Islet precursor cell (in vitro differentiated cells): ENCODE data around the gene MAML3.

ENCODE experiments used
- DNase-seq: peaks from one replicate; pipeline ENCODE4 v3.0.0-alpha.2; 2018

MAML3 gene

GRCh38 chr4:139768896-139769295, 385.1 kb downstream of the MAML3 start:
- DNase-seq: no peak

GRCh38 chr4:139768366-139768765, 385.6 kb downstream of the MAML3 start:
- no peak for DNase-seq

GRCh38 chr4:139767585-139767984, 386.4 kb downstream of the MAML3 start:
- no peak for DNase-seq

GRCh38 chr4:139767168-139767567, 386.8 kb downstream of the MAML3 start:
- no peak for DNase-seq

GRCh38 chr4:139764686-139765310, 389.2 kb downstream of the MAML3 start:
- DNase-seq: no peak

- no peak for DNase-seq
Measured at GRCh38 chr4:139764182-139764581, 389.8 kb downstream of the MAML3 start.

- no peak for DNase-seq
Measured at GRCh38 chr4:139763672-139764071, 390.3 kb downstream of the MAML3 start.

GRCh38 chr4:139763205-139763604, 390.8 kb downstream of the MAML3 start:
- DNase-seq: no peak

- no peak for DNase-seq
Measured at GRCh38 chr4:139762720-139763119, 391.3 kb downstream of the MAML3 start.

- peak; percentile 69 for DNase-seq
Measured at GRCh38 chr4:139761461-139761860, 392.5 kb downstream of the MAML3 start.

- DNase-seq: no peak
Measured at GRCh38 chr4:139760567-139760966, 393.4 kb downstream of the MAML3 start.

- DNase-seq: no peak
Measured at GRCh38 chr4:139759097-139759496, 394.9 kb downstream of the MAML3 start.

- no peak for DNase-seq
Measured at GRCh38 chr4:139756391-139757180, 397.4 kb downstream of the MAML3 start.

- no peak for DNase-seq
Measured at GRCh38 chr4:139754938-139755337, 399.0 kb downstream of the MAML3 start.

- no peak for DNase-seq
Measured at GRCh38 chr4:139753686-139754085, 400.3 kb downstream of the MAML3 start.

- no peak for DNase-seq
Measured at GRCh38 chr4:139749835-139750498, 404.0 kb downstream of the MAML3 start.

GRCh38 chr4:139749338-139749737, 404.6 kb downstream of the MAML3 start:
- no peak for DNase-seq

GRCh38 chr4:139746431-139747171, 407.4 kb downstream of the MAML3 start:
- DNase-seq: no peak

GRCh38 chr4:139745111-139745639, 408.8 kb downstream of the MAML3 start:
- DNase-seq: no peak

GRCh38 chr4:139744232-139744631, 409.8 kb downstream of the MAML3 start:
- DNase-seq: no peak

- DNase-seq: no peak
Measured at GRCh38 chr4:139743027-139743426, 411.0 kb downstream of the MAML3 start.

GRCh38 chr4:139740531-139741041, 413.4 kb downstream of the MAML3 start:
- DNase-seq: no peak

- no peak for DNase-seq
Measured at GRCh38 chr4:139740121-139740520, 413.9 kb downstream of the MAML3 start.
